GM12878 (cell line): ENCODE data around the gene LYPD6.

ENCODE experiments used
- CBX5 ChIP-seq: sonication (generic); IDR thresholded peaks from 2 replicates; pipeline ENCODE4 v1.6.1; 2016; ENCODE audit warnings: low read depth, moderate library complexity, mild to moderate bottlenecking, inconsistent platforms
- EZH2 ChIP-seq: IDR thresholded peaks from 2 replicates; pipeline ENCODE4 v1.6.1; 2012; ENCODE audit warnings: low read depth, mild to moderate bottlenecking, control low read depth, inconsistent platforms, low read length, borderline replicate concordance; ENCODE audit not compliant: control insufficient read depth
- POLR2A ChIP-seq: IDR thresholded peaks from 2 replicates; pipeline ENCODE4 v1.6.1; 2011; ENCODE audit warnings: low read depth, mild to moderate bottlenecking, low read length
- POU2F2 ChIP-seq: IDR thresholded peaks from 3 replicates; pipeline ENCODE4 v1.6.1; 2011; ENCODE audit warnings: low read depth, mild to moderate bottlenecking, low read length, borderline replicate concordance
- RB1 ChIP-seq: fragments of 450-650 bp; formaldehyde crosslinking; IDR thresholded peaks from 2 replicates; pipeline ENCODE4 v1.6.1; 2017; ENCODE audit warnings: mild to moderate bottlenecking, borderline replicate concordance
- TCF12 ChIP-seq: IDR thresholded peaks from 2 replicates; pipeline ENCODE4 v1.6.1; 2011; ENCODE audit warnings: low read depth, mild to moderate bottlenecking, low read length
- TF ChIP-seq, protein P1 (sequence below), 3 experiments: IDR thresholded peaks in 2 of 3; conservative IDR thresholded peaks in 1 of 3; 2 replicates each; pipeline ENCODE4 v1.5.1; 2011; ENCODE audit warnings: low read depth in 3 of 3, low read length in 3 of 3, mild to moderate bottlenecking in 3 of 3, control low read depth in 2 of 3, moderate library complexity in 2 of 3, inconsistent platforms in 1 of 3, mixed read lengths in 1 of 3; ENCODE audit not compliant: control insufficient read depth in 2 of 3, insufficient read depth in 1 of 3; ENCODE audit errors: extremely low read depth in 1 of 3

GRCh38 chr2:149290662-149291061 lies 39.7 kb upstream of the LYPD6 start:
- TF ChIP-seq POU2F2 (no peak), EZH2 (no peak), RB1 (no peak), TCF12 (no peak), POLR2A (no peak), CBX5 (no peak)
- TF ChIP-seq, protein P1, sequence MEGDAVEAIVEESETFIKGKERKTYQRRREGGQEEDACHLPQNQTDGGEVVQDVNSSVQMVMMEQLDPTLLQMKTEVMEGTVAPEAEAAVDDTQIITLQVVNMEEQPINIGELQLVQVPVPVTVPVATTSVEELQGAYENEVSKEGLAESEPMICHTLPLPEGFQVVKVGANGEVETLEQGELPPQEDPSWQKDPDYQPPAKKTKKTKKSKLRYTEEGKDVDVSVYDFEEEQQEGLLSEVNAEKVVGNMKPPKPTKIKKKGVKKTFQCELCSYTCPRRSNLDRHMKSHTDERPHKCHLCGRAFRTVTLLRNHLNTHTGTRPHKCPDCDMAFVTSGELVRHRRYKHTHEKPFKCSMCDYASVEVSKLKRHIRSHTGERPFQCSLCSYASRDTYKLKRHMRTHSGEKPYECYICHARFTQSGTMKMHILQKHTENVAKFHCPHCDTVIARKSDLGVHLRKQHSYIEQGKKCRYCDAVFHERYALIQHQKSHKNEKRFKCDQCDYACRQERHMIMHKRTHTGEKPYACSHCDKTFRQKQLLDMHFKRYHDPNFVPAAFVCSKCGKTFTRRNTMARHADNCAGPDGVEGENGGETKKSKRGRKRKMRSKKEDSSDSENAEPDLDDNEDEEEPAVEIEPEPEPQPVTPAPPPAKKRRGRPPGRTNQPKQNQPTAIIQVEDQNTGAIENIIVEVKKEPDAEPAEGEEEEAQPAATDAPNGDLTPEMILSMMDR (IDR thresholded peaks at IDR 0.05 in 2 of 3, conservative IDR thresholded peaks at IDR 0.05 in 1 of 3; ENCODE audit: control insufficient read depth in 2 of 3, extremely low read depth in 1 of 3, insufficient read depth in 1 of 3, low read depth in 3 of 3, low read length in 3 of 3): no peak
